Sigmoid colon (tissue), 4 donors: Measurements from ENCODE around the gene TENM3.

Source experiments
- CTCF ChIP-seq, 4 experiments: fragments of 450-650 bp in 3 of 4; fragments of 200-600 bp in 1 of 4; IDR thresholded peaks; one replicate each; pipeline ENCODE4 v1.5.1; 2016 to 2019; ENCODE audit warnings: antibody characterized with exemption in 4 of 4, mild to moderate bottlenecking in 3 of 4, moderate library complexity in 2 of 4
- EP300 ChIP-seq, 4 donors: sonication (generic); formaldehyde crosslinking; IDR thresholded peaks; one replicate each; pipeline ENCODE4 v1.6.1; 2017; ENCODE audit warnings: antibody characterized with exemption in 4 of 4
- POLR2A ChIP-seq, 2 donors: fragments of 450-650 bp; IDR thresholded peaks; one replicate each; pipeline ENCODE4 v1.6.1; 2016; ENCODE audit warnings: antibody characterized with exemption in 2 of 2, mild to moderate bottlenecking in 2 of 2, moderate library complexity in 2 of 2
- POLR2AphosphoS5 ChIP-seq, 4 donors: sonication (generic); formaldehyde crosslinking; IDR thresholded peaks; one replicate each; pipeline ENCODE4 v1.6.1; 2017; ENCODE audit warnings: antibody characterized with exemption in 4 of 4

- TF ChIP-seq CTCF (IDR thresholded peaks at IDR 0.05) (no peak), EP300 (IDR thresholded peaks at IDR 0.05) (no peak), POLR2A (IDR thresholded peaks at IDR 0.05) (no peak), POLR2AphosphoS5 (IDR thresholded peaks at IDR 0.05) (no peak)
Measured at GRCh38 chr4:182314537-182314936, 71.3 kb downstream of the TENM3 start.
